GM08714 (cell line): Measurements from ENCODE around the gene FOXN3.
"Not testable (repeated sequence)": the region's sequence is repeated elsewhere in the genome, so short reads cannot be mapped to it uniquely, and the experiment has no call there.

Source experiments
- H3K4me3 ChIP-seq: fragments of 200-500 bp; sonication (Bioruptor generic); 2 replicates; pipeline ENCODE4 v1.5.1; 2014; ENCODE audit warnings: mild to moderate bottlenecking, low read length, inconsistent platforms
- ZNF274 ChIP-seq: IDR thresholded peaks from 2 replicates; pipeline ENCODE4 v1.6.1; 2012; ENCODE audit warnings: mild to moderate bottlenecking, low read depth, low read length

FOXN3 gene

GRCh38 chr14:89163031-89163636 lies 253.9 kb downstream of the FOXN3 start:
- TF ChIP-seq ZNF274: no peak
- H3K4me3 ChIP-seq: no peak overlapping the region

GRCh38 chr14:89162586-89162985 lies 254.4 kb downstream of the FOXN3 start:
- no peak overlapping the region for H3K4me3 ChIP-seq
- no peak for TF ChIP-seq ZNF274

- TF ChIP-seq ZNF274: no peak
- no peak overlapping the region for H3K4me3 ChIP-seq
These were observed 256.6 kb downstream of the FOXN3 start for GRCh38 chr14:89160437-89160836.

GRCh38 chr14:89158701-89159100 lies 258.3 kb downstream of the FOXN3 start:
- no peak overlapping the region for H3K4me3 ChIP-seq
- TF ChIP-seq ZNF274: no peak

GRCh38 chr14:89158104-89158503 lies 258.9 kb downstream of the FOXN3 start:
- H3K4me3 ChIP-seq: not testable (repeated sequence)

GRCh38 chr14:89155491-89155890 lies 261.5 kb downstream of the FOXN3 start:
- no peak for TF ChIP-seq ZNF274
- H3K4me3 ChIP-seq: no peak overlapping the region

- H3K4me3 ChIP-seq: not testable (repeated sequence)
These were observed 265.3 kb downstream of the FOXN3 start for GRCh38 chr14:89151693-89152092.

- no peak for TF ChIP-seq ZNF274
- H3K4me3 ChIP-seq: no peak overlapping the region
These were observed 270.8 kb downstream of the FOXN3 start for GRCh38 chr14:89146274-89146673.

GRCh38 chr14:89144642-89145041 lies 272.4 kb downstream of the FOXN3 start:
- no peak for TF ChIP-seq ZNF274
- H3K4me3 ChIP-seq: no peak overlapping the region

GRCh38 chr14:89144066-89144465 lies 273.0 kb downstream of the FOXN3 start:
- no peak overlapping the region for H3K4me3 ChIP-seq
- no peak for TF ChIP-seq ZNF274

- no peak for TF ChIP-seq ZNF274
- H3K4me3 ChIP-seq: no peak overlapping the region
These were observed 273.4 kb downstream of the FOXN3 start for GRCh38 chr14:89143595-89143994.

GRCh38 chr14:89142366-89142765 lies 274.7 kb downstream of the FOXN3 start:
- TF ChIP-seq ZNF274: no peak
- no peak overlapping the region for H3K4me3 ChIP-seq

- TF ChIP-seq ZNF274: no peak
These were observed 275.2 kb downstream of the FOXN3 start for GRCh38 chr14:89141862-89142261.

GRCh38 chr14:89140326-89140725 lies 276.7 kb downstream of the FOXN3 start:
- no peak for TF ChIP-seq ZNF274
- H3K4me3 ChIP-seq: no peak overlapping the region

More at GRCh38 chr14:89141862-89142261, 275.2 kb downstream of the FOXN3 start:
- H3K4me3 ChIP-seq: no peak overlapping the region

GRCh38 chr14:89139404-89140247 lies 277.4 kb downstream of the FOXN3 start:
- TF ChIP-seq ZNF274: no peak
- H3K4me3 ChIP-seq: no peak overlapping the region
